IPS-18c (cell line): ENCODE data around the gene OTOGL.
"Not testable (repeated sequence)": the region's sequence is repeated elsewhere in the genome, so short reads cannot be mapped to it uniquely, and the experiment has no call there.

ENCODE experiments used
- H3K4me3 ChIP-seq: 2 replicates; pipeline ENCODE4 v1.7.0; 2013; ENCODE audit warnings: low read depth, mild to moderate bottlenecking, low read length, moderate library complexity; ENCODE audit not compliant: insufficient read depth
- H3K9me3 ChIP-seq: one replicate; pipeline ENCODE4 v1.6.1; 2013; ENCODE audit warnings: mild to moderate bottlenecking, low read length, moderate library complexity; ENCODE audit not compliant: control insufficient read depth, insufficient read depth

OTOGL gene

DNA sequence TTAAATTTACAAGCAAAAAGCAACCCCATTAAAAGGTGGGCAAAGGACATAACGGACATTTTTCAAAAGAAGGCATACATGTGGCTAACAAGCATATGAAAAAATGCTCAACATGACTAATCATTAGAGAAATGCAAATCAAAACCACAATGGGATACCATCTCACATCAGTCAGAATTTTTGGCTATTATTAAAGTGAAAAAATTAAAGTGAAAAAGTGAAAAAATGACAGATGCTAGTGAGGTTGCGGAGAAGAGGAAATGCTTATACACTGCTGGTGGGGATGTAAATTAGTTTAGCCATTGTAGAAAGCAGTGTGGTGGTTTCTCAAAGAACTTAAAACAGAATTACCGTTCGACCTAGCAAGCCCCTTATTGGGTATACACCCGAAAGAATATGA, 7.9 kb downstream of the OTOGL start:
- H3K9me3 ChIP-seq: no peaks in the 10 kb centered on the region
- no peak overlapping the region for H3K4me3 ChIP-seq

DNA sequence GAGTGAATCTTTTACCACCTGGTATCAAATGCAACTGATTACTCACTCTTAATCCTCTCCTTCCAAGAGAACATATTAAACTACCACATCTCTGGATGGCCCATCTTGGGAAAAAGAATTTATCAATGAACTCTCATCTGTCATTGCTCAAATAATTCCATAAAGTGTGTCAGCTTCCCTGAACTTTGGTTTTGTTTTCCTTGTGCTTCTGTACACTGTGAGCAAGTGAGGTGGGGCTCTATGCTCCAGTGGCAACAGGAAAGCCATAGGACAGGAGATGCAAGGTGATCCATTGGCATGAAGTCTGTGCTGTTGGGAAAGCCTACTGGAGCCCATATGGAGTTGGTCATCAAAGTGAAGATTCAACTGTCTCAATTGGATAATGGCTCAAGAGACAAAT, 17.4 kb downstream of the OTOGL start:
- H3K4me3 ChIP-seq: no peak overlapping the region
- H3K9me3 ChIP-seq: no peaks in the 10 kb centered on the region

DNA sequence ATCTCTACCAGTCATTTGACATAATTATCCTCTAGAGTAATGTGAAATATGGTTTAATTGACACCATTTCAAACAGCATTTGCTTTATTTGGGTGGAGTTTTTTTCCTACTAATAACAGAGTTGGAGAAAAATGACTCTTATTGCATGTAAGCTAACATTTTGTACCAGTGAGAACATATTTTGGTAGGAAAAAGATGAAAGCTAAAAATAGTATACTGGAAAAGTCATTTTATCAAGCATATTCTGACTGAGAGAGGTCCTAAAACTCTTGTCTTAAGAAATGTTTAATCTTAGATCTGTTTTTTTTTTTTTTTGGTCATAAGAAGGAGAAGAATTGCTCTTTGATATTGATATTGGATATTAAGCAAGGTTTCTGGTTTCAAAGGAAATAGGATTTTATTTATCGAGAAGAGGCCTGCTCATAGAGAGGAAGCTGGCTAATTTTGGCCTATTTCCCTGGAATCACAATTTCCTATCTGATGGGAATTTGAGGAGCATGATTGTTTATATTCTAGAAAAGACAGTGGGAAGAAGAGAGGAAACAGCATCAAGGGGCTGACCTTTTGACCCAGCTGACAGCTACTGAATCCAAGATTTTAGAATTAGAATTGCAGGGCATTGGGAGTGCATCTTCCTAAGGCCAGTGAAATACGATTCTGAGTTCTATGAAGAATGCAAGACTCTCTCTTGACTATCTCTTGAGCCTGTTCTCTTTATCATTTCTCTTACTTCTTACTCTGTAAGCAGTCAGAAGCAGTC, 19.4 kb downstream of the OTOGL start:
- H3K4me3 ChIP-seq: no peak overlapping the region
- H3K9me3 ChIP-seq: no peaks in the 10 kb centered on the region

DNA sequence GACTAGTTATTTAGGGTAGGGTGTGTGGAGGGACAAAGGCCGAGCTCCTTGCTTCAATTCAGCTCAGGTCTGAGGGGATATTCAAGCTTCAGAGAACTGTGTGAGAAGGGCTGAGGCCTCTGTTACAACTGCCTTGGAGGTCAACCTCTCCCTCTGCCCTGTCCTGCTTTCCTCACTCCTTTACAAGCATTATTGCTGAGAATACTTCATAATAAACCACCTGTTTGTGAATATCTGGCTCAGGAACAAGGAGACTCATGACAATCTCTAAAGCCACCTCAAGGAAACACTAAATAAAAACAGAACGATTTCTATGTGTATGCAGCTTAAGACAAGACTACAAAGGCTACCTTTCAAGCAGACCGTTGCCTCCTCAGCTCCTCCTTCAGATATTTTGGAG, 21.7 kb downstream of the OTOGL start:
- Histone ChIP-seq H3K9me3 (no peaks in the 10 kb centered on the region), H3K4me3 (no peak overlapping the region)

DNA sequence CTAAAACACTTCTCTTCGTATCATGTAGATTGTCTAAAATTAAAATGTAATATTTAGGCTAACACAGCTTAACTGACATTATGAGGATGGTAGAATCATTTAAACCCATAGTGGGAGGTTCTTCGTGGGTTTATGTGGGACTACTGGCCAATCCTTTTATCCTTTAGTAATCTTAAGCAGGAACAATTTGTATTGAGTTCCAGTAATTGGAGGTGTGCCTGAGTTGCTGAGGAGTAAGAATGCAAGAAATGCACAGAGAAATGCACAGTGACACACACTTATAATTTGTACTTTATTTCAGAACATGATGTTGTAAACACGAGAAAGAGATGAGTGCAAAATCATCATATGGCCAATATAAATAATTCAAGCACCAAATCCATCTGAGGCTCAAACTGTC, 22.3 kb downstream of the OTOGL start:
- Histone ChIP-seq H3K4me3 (no peak overlapping the region), H3K9me3 (no peaks in the 10 kb centered on the region)

DNA sequence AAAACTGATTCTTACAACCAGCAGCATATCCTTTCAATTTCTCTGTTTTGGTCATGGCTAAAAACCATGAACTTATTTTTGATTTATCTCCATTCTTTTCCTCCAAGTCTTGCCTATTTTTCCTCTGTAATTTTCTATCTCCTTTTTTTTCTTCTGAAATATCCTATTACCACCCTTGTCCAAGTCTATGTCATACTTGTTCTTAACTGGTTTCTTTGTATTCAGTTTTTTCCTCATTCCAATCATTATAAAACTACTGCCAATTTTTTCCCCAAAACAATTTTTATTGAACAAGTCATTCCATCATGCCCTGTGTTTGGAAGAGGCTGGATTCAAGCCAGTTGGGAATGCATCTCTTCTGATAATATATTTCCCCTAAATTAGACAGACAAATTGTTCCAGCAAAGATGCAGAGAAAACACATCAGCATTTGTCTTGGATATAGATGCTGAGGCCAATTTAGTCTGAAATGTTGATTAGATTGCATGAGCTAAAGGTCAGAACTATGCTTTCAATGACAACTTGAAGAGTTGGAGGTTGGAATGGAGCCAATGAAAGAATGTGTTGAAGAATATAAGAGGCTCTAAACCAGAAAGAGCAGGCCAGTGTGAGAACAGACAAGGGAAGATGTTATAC, 30.7 kb downstream of the OTOGL start:
- H3K9me3 ChIP-seq: no peaks in the 10 kb centered on the region
- no peak overlapping the region for H3K4me3 ChIP-seq

DNA sequence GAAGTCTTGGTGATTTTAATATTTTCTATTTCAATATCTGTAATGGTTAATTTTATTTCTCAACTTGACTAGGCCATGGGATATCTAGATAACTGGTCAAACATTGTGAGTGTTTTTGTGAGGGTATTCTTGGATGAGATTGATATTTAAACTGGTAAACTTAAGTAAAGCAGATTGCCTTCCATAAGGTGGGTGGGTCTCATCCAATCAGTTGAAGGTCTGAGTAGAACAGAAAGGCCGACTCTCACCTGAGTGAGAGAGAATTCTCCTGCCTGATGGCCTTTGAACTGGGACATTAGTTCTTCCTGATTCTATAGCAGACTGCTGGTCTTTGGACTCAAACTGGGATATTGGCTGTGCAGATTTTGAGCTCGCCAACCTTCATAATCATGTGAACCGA, 36.3 kb downstream of the OTOGL start:
- Histone ChIP-seq H3K9me3 (no peaks in the 10 kb centered on the region), H3K4me3 (no peak overlapping the region)

DNA sequence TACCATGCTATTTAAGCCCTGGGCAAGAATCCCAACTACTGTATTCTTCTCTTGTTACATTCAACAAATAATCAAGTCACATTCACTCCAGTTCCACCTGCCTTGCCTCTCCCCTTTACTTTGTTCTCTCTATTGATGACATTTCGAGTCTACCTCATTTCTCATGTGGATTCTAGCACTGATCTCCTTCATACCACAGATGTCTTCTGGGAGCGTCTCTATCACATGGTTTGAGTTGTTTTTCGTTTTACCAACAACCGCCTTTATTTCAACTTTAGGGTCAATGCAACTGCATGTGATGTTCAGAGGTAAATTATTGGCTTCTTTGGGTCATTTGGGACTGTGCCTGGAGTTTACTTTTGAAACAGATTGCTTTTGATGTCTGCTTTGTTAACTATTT, 40.7 kb downstream of the OTOGL start:
- Histone ChIP-seq H3K9me3 (no peaks in the 10 kb centered on the region), H3K4me3 (no peak overlapping the region)

DNA sequence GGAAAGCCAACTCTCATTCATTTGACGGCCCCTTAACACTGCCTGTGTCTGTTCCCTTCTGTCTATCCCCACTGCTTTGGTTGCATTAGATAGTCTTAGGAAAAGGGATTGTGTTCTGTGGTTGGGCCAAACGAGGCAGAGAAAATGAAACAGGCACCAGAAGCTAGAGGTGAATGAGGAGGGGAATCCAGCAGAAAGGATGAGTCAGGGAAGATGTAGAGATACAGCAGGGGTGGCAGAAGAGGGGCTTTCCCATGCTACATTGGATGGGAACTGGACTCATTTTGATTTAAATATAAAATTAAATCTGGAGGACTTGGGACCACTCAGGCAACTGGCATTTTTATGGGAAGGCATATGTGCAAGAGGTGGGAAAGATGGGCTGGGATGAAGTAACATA, 43.3 kb downstream of the OTOGL start:
- Histone ChIP-seq H3K9me3 (no peaks in the 10 kb centered on the region), H3K4me3 (no peak overlapping the region)

DNA sequence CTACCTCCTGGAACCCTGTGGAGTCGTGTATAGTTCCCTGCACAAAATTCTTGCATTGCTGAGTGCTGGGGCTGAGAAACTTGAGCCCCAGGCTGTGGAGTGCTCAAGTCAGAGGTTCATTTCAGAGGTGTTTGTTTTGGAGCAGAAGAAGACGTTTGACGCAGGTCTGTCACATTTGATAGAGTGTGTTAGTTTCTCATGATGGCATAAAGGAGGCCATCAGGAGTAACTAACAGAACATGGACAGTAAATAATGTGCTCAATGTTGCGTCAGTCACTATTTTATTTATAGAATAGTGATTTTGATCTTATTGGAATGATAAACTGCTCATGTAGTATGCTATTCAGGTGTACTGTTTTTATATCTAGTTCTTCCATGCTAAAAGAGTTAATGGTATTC, 44.2 kb downstream of the OTOGL start:
- Histone ChIP-seq H3K4me3 (no peak overlapping the region), H3K9me3 (no peaks in the 10 kb centered on the region)

DNA sequence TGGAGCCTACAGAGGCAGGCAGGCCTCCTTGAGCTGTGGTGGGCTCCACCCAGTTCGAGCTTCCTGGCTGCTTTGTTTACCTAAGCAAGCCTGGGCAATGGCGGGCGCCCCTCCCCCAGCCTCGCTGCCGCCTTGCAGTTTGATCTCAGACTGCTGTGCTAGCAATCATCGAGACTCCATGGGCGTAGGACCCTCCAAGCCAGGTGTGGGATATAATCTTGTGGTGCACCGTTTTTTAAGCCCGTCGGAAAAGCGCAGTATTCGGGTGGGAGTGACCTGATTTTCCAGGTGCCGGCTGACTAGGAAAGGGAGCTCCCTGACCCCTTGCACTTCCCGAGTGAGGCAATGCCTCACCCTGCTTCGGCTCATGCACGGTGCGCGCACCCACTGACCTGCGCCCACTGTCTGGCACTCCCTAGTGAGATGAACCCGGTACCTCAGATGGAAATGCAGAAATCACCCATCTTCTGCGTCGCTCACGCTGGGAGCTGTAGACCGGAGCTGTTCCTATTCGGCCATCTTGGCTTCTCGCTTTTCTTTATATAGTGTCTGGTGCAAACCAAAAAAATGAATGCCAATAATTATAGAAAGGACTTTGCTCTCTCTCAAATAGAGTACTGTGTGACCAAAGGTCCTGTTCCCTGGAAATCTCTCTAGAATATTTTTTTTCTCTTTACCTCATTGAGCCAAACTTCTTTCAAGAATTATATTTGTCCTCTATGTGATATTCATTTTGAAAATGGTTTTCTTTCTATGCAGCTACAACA, 50.4 kb downstream of the OTOGL start:
- H3K4me3 ChIP-seq: not testable (repeated sequence)

DNA sequence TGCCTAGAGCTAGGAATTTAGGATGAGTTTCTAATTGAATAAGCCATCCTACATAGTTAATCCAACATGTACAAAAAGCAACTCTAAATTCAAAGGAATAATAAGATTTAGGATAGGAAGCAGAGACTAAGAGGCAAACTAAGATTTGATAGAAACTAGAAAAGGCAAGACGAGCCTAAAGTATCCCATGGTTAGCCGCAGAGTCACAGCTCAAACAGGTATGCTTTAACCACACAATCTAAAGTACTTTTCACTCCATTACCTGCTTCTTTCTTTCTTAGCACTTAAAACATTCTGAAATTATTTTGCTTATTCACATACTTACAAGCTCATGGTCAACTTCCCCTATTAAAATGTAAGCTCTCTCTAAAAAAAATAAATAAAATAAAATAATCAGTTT, 51.8 kb downstream of the OTOGL start:
- H3K9me3 ChIP-seq: no peaks in the 10 kb centered on the region
- no peak overlapping the region for H3K4me3 ChIP-seq

More for the DNA sequence above, 50.4 kb downstream of the OTOGL start:
- not testable (repeated sequence) for H3K9me3 ChIP-seq

DNA sequence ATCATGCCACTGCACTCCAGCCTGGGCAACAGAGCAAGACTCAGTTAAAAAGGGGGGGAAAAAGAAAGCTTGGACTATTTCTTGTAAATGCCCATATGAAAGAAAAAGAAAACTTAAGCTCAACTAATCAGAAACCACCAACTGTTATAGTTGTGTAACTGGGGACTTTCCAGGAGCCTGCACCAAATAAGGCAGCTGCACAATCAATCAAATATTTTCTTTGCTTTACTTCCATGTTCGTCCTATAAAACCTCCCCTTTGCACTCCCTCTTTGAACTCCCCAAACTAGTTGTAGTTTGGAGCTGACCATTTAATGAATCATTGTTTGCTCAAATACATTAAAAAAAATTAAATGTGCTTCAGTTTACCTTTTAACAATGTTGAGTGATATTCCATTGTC, 54.9 kb downstream of the OTOGL start:
- Histone ChIP-seq H3K9me3 (no peaks in the 10 kb centered on the region), H3K4me3 (no peak overlapping the region)

DNA sequence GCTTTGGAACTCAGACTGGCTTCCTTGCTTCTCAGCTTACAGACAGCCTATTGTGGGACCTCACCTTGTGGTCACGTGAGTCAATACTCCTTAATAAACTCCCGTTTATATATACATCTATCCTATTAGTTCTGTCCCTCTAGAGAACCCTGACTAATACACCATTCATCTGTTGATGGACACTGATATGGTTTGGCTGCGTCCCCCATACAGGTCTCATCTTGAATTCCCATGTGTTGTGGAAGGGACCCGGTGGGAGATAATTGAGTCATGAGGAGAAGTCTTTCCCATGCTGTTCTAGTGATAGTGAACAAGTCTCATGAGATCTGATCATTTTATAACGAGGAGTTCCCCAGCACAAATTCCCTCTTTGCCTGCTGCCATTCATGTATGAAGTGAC, 57.0 kb downstream of the OTOGL start:
- H3K9me3 ChIP-seq: no peaks in the 10 kb centered on the region
- H3K4me3 ChIP-seq: no peak overlapping the region

DNA sequence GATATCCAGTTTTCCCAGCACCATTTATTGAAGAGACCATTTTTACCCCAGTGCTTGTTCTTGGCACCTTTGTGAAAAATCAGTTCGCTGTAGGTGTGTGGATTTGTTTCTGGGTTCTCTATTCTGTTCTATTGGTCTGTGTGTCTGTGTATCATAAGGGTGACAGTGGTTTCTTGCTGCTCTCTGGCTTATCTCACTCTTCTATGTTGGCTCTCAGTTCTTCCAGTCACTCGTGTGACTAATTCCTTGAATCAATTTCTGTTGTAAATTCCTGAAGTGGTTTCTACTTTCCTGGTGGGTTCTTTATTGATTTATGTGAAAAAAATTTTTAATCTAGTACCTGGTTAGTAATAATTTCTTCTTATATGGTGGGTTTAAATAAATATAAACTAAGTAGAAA, 58.3 kb downstream of the OTOGL start:
- no peak overlapping the region for H3K4me3 ChIP-seq
- no peaks in the 10 kb centered on the region for H3K9me3 ChIP-seq

DNA sequence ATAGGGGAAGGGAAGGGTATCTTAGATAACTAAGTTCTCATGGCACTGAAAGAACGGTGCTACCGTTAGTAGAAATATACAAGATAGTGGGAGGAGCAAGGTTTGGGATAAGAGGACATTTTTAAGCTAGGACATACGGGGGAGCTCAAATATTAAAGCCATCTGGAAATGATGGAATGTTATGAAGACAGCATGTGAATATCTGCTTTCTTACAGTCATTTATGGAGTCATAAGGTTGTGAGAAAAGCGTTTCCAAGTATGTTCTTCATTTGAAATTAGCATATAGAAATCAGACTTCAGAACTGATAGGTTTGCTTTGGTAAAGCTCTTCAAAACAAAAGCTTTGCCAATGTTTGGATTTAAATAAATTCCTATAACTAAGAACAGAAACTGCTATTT, 62.3 kb downstream of the OTOGL start:
- Histone ChIP-seq H3K4me3 (no peak overlapping the region), H3K9me3 (no peaks in the 10 kb centered on the region)

DNA sequence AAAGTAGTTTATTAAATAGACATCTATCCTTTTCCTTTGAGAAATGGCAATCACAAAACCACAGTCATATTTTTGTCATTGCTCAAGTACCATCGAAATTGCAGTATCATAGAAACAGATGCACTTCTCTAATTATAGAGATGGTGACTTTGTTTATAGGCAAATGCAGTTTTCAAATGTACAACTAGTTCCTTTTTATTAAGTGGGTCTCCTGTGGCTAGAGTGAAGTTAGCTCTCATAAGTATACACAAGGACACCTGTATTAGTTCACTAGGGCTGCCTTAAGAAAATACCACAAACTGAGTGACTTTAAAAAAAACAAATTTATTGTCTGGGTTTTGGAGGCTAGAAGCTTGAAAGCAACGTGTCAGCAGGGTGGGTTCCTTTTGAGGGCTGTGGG, 62.8 kb downstream of the OTOGL start:
- H3K4me3 ChIP-seq: no peak overlapping the region
- H3K9me3 ChIP-seq: no peaks in the 10 kb centered on the region

DNA sequence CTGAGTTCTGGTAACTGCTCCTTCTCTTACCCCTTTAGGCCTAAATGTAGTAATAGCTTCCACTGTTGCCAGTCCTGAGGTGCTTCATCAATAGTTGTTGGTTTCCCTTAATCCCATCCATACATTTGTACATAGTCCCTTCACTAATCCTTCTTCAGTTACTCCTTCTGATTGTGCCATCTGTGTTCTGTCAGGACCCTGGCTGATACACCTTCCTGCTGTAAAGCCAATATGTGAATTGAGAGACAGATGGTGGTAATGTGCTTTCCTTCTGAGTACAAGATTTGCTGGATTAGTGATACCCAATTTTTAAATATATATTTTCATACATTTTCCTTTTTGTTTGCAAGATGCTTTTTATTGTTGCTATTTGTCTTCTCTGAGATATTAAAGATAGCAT, 66.4 kb downstream of the OTOGL start:
- H3K9me3 ChIP-seq: no peaks in the 10 kb centered on the region
- no peak overlapping the region for H3K4me3 ChIP-seq
